Neural cell (in vitro differentiated cells): Measurements from ENCODE around the gene GRIA2. TPM values are rescaled to one million over a fixed set of nuclear protein-coding genes. Genes with fewer than 3 reads are reported as not detected.

ENCODE experiments used
- H2AFZ ChIP-seq: fragments of 200-600, 300-800 bp; sonication (generic), shearing (Covaris generic); 2 replicates; pipeline ENCODE4 v1.6.0; 2014; ENCODE audit warnings: low read depth, mild to moderate bottlenecking, antibody characterized with exemption, low read length, moderate library complexity
- H3F3A ChIP-seq: fragments of 200-600 bp; shearing (Covaris generic); 2 replicates; pipeline ENCODE4 v1.6.1; 2016; ENCODE audit warnings: mild to moderate bottlenecking, moderate library complexity, mixed read lengths, antibody characterized with exemption, low read length; ENCODE audit not compliant: insufficient read depth, poor library complexity, severe bottlenecking
- H3K27ac ChIP-seq: fragments of 200-600, 300-800 bp; sonication (generic), shearing (Covaris generic); 2 replicates; pipeline ENCODE4 v1.5.1; 2014; ENCODE audit warnings: mild to moderate bottlenecking, low read length, moderate library complexity
- H3K27me3 ChIP-seq: fragments of 300-800, 200-600 bp; sonication (generic), shearing (Covaris generic); 2 replicates; pipeline ENCODE4 v1.6.0; 2014; ENCODE audit warnings: mild to moderate bottlenecking, low read depth, low read length, moderate library complexity; ENCODE audit not compliant: insufficient read depth
- H3K36me3 ChIP-seq: fragments of 300-800, 200-600 bp; sonication (generic), shearing (Covaris generic); 2 replicates; pipeline ENCODE4 v1.5.1; 2014; ENCODE audit warnings: mild to moderate bottlenecking, antibody characterized with exemption, low read length, moderate library complexity; ENCODE audit not compliant: insufficient read depth
- H3K4me2 ChIP-seq: fragments of 300-800, 200-600 bp; sonication (generic), shearing (Covaris generic); 2 replicates; pipeline ENCODE4 v1.6.0; 2014; ENCODE audit warnings: mild to moderate bottlenecking, low read length
- H3K4me3 ChIP-seq: fragments of 300-800, 200-600 bp; sonication (generic), shearing (Covaris generic); 2 replicates; pipeline ENCODE4 v1.5.1; 2014; ENCODE audit warnings: mild to moderate bottlenecking, low read length, moderate library complexity
- H3K79me2 ChIP-seq: fragments of 200-600 bp; shearing (Covaris generic); replicated peaks from 2 replicates; pipeline ENCODE4 v1.6.0; 2014; ENCODE audit warnings: mild to moderate bottlenecking, low read length, moderate library complexity; ENCODE audit not compliant: insufficient read depth
- H3K9ac ChIP-seq: fragments of 300-800, 200-600 bp; sonication (generic), shearing (Covaris generic); 2 replicates; pipeline ENCODE4 v1.6.1; 2016; ENCODE audit warnings: mild to moderate bottlenecking, low read length, mixed read lengths
- H3K9me2 ChIP-seq: fragments of 200-600 bp; shearing (Covaris generic); 2 replicates; pipeline ENCODE4 v1.6.1; 2016; ENCODE audit warnings: mild to moderate bottlenecking, low read length, mixed read lengths; ENCODE audit not compliant: insufficient read depth
- H3K9me3 ChIP-seq: fragments of 200-600, 300-800 bp; sonication (generic), shearing (Covaris generic); 2 replicates; pipeline ENCODE4 v1.6.1; 2016; ENCODE audit warnings: mild to moderate bottlenecking, mixed run types, low read length, moderate library complexity, mixed read lengths
- H4K20me1 ChIP-seq: fragments of 200-600 bp; shearing (Covaris generic); 2 replicates; pipeline ENCODE4 v1.6.1; 2016; ENCODE audit warnings: mild to moderate bottlenecking, mixed run types; ENCODE audit not compliant: insufficient read depth
- EP300 ChIP-seq: fragments of 450-650 bp; conservative IDR thresholded peaks from 2 replicates; pipeline ENCODE4 v1.6.1; 2014; ENCODE audit warnings: antibody characterized with exemption, mild to moderate bottlenecking, moderate library complexity; ENCODE audit not compliant: poor library complexity, severe bottlenecking
- EZH2 ChIP-seq: fragments of 200-600, 300-800 bp; shearing (Covaris generic), sonication (generic); IDR thresholded peaks from 2 replicates; pipeline ENCODE4 v1.6.1; 2014; ENCODE audit warnings: antibody characterized with exemption, low read length, borderline replicate concordance, mild to moderate bottlenecking; ENCODE audit not compliant: insufficient read depth, poor library complexity, severe bottlenecking
- MXI1 ChIP-seq: fragments of 450-650 bp; conservative IDR thresholded peaks from 2 replicates; pipeline ENCODE4 v1.6.1; 2014; ENCODE audit warnings: antibody characterized with exemption, mild to moderate bottlenecking; ENCODE audit not compliant: poor library complexity, severe bottlenecking
- POLR2AphosphoS5 ChIP-seq: IDR thresholded peaks from 2 replicates; pipeline ENCODE4 v1.6.1; 2012
- RAD21 ChIP-seq: fragments of 450-650 bp; conservative IDR thresholded peaks from 2 replicates; pipeline ENCODE4 v1.6.1; 2014; ENCODE audit warnings: antibody characterized with exemption, mild to moderate bottlenecking, moderate library complexity
- SMC3 ChIP-seq: fragments of 450-650 bp; conservative IDR thresholded peaks from 2 replicates; pipeline ENCODE4 v1.6.1; 2014; ENCODE audit warnings: antibody characterized with exemption, mild to moderate bottlenecking, moderate library complexity; ENCODE audit not compliant: poor library complexity
- TAF1 ChIP-seq: IDR thresholded peaks from 2 replicates; pipeline ENCODE4 v1.6.1; 2012; ENCODE audit warnings: low read depth
- polyA plus RNA-seq: library from polyadenylated mRNA; depleted of rRNA; stranded (reverse); fragments of >200 nt; gene quantifications from 2 replicates; pipeline ENCODE4 v1.2.3, GENCODE V29; 2014
- TF ChIP-seq, protein P1 (sequence below): IDR thresholded peaks from 2 replicates; pipeline ENCODE4 v1.6.1; 2012; ENCODE audit warnings: borderline replicate concordance
- TF ChIP-seq, protein P2 (sequence below): fragments of 450-650 bp; IDR thresholded peaks from 2 replicates; pipeline ENCODE4 v1.5.1; 2014; ENCODE audit warnings: antibody characterized with exemption, mild to moderate bottlenecking, moderate library complexity; ENCODE audit not compliant: poor library complexity, severe bottlenecking

The GRIA2 gene
- polyA plus RNA-seq, 1 donor from 2014 or later, result 823 TPM

DNA sequence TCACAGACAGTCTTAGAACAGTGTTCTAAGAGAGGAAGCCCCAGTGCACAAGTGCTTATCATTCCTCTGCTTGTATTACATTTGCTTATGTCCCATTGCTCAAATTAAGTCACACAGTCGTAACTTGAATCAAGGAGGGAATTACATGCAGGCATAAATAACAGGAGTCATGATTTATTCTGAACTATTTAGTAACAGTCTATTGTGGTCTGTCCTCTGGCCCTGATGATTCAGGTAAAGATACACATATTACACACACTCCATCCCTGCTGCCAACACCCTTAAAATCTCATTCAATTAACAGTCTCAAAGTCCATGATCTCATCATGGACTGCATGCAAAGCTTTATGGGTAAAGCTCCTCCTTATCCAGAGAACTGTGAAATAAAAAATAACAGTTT lies 60.1 kb downstream of the GRIA2 start:
- Histone ChIP-seq H4K20me1 (no peaks in the 10 kb centered on the region), H3K27me3 (no peaks in the 10 kb centered on the region), H3K36me3 (no peaks in the 10 kb centered on the region), H3K27ac (no peak overlapping the region), H3K4me3 (no peak overlapping the region), H3K9me2 (no peaks in the 10 kb centered on the region), H2AFZ (no peak overlapping the region), H3K4me2 (no peak overlapping the region), H3K9ac (no peak overlapping the region), H3K9me3 (no peaks in the 10 kb centered on the region), H3F3A (no peaks in the 10 kb centered on the region), H3K79me2 (peaks cover 15% of the 10 kb centered on the region)
- TF ChIP-seq, protein P1, sequence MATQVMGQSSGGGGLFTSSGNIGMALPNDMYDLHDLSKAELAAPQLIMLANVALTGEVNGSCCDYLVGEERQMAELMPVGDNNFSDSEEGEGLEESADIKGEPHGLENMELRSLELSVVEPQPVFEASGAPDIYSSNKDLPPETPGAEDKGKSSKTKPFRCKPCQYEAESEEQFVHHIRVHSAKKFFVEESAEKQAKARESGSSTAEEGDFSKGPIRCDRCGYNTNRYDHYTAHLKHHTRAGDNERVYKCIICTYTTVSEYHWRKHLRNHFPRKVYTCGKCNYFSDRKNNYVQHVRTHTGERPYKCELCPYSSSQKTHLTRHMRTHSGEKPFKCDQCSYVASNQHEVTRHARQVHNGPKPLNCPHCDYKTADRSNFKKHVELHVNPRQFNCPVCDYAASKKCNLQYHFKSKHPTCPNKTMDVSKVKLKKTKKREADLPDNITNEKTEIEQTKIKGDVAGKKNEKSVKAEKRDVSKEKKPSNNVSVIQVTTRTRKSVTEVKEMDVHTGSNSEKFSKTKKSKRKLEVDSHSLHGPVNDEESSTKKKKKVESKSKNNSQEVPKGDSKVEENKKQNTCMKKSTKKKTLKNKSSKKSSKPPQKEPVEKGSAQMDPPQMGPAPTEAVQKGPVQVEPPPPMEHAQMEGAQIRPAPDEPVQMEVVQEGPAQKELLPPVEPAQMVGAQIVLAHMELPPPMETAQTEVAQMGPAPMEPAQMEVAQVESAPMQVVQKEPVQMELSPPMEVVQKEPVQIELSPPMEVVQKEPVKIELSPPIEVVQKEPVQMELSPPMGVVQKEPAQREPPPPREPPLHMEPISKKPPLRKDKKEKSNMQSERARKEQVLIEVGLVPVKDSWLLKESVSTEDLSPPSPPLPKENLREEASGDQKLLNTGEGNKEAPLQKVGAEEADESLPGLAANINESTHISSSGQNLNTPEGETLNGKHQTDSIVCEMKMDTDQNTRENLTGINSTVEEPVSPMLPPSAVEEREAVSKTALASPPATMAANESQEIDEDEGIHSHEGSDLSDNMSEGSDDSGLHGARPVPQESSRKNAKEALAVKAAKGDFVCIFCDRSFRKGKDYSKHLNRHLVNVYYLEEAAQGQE, result no peak
- TF ChIP-seq TAF1 (no peak), SMC3 (no peak), POLR2AphosphoS5 (no peak), RAD21 (no peak), EZH2 (no peak), EP300 (no peak), MXI1 (no peak)
- TF ChIP-seq, protein P2, sequence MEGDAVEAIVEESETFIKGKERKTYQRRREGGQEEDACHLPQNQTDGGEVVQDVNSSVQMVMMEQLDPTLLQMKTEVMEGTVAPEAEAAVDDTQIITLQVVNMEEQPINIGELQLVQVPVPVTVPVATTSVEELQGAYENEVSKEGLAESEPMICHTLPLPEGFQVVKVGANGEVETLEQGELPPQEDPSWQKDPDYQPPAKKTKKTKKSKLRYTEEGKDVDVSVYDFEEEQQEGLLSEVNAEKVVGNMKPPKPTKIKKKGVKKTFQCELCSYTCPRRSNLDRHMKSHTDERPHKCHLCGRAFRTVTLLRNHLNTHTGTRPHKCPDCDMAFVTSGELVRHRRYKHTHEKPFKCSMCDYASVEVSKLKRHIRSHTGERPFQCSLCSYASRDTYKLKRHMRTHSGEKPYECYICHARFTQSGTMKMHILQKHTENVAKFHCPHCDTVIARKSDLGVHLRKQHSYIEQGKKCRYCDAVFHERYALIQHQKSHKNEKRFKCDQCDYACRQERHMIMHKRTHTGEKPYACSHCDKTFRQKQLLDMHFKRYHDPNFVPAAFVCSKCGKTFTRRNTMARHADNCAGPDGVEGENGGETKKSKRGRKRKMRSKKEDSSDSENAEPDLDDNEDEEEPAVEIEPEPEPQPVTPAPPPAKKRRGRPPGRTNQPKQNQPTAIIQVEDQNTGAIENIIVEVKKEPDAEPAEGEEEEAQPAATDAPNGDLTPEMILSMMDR, result no peak

DNA sequence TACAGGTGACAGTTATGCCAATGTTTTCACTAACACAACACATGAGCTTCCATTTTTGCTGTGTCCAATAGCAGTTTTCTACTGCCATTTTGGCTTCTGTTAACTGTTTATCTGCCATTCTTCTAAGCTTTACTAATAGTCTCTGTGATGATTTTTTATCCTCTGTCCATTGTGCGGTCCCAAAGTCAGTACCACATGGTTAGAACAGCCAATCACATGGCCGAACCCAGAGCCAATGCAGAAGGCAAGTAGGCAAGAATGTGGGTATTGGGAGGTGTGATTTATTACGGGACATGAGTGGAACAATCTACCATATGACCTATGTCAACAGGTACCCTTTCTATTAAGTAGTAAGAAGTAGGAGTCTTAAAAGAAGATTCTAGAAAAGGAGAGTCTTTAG lies 61.5 kb downstream of the GRIA2 start:
- Histone ChIP-seq H3F3A (no peaks in the 10 kb centered on the region), H3K79me2 (peaks cover 24% of the 10 kb centered on the region), H3K27ac (no peak overlapping the region), H3K27me3 (no peaks in the 10 kb centered on the region), H3K4me3 (no peak overlapping the region), H3K9me2 (no peaks in the 10 kb centered on the region), H4K20me1 (peaks cover 6% of the 10 kb centered on the region), H2AFZ (no peak overlapping the region), H3K9ac (no peak overlapping the region), H3K36me3 (no peaks in the 10 kb centered on the region), H3K4me2 (no peak overlapping the region), H3K9me3 (no peaks in the 10 kb centered on the region)
- TF ChIP-seq, protein P2, result no peak
- TF ChIP-seq, protein P1, result no peak
- no peak for TF ChIP-seq POLR2AphosphoS5
- no peak for TF ChIP-seq MXI1
- no peak for TF ChIP-seq RAD21
